Ovary (tissue), 3 donors: ENCODE data around the gene ADNP2.

ENCODE experiments used
- EP300 ChIP-seq: sonication (generic); formaldehyde crosslinking; IDR thresholded peaks from one replicate; pipeline ENCODE4 v1.6.1; 2017; ENCODE audit warnings: antibody characterized with exemption
- POLR2A ChIP-seq: fragments of 450-650 bp; IDR thresholded peaks from one replicate; pipeline ENCODE4 v1.6.1; 2017; ENCODE audit warnings: antibody characterized with exemption, mild to moderate bottlenecking, moderate library complexity
- TF ChIP-seq, protein P1 (sequence below), 3 donors: fragments of 450-650 bp in 2 of 3; fragments of 200-600 bp in 1 of 3; IDR thresholded peaks; one replicate each; pipeline versions ENCODE4 v1.5.1 to v1.8.0; 2016 to 2022; ENCODE audit warnings: antibody characterized with exemption in 3 of 3, mild to moderate bottlenecking in 1 of 3
- donor health status: DM: no; HTN: no; CAD: no.

DNA sequence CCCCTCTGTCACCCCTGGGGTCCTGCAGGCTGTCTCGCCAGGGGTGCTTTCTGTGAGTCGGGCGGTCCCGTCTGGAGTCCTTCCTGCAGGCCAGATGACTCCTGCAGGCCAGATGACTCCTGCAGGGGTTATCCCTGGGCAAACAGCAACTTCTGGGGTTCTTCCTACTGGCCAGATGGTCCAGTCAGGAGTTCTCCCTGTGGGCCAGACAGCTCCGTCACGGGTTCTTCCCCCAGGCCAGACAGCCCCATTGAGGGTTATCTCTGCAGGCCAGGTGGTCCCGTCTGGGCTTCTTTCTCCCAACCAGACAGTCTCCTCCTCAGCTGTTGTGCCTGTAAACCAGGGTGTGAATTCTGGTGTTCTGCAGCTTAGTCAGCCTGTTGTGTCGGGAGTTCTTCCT is 27.6 kb downstream of the ADNP2 start:
- TF ChIP-seq, protein P1, sequence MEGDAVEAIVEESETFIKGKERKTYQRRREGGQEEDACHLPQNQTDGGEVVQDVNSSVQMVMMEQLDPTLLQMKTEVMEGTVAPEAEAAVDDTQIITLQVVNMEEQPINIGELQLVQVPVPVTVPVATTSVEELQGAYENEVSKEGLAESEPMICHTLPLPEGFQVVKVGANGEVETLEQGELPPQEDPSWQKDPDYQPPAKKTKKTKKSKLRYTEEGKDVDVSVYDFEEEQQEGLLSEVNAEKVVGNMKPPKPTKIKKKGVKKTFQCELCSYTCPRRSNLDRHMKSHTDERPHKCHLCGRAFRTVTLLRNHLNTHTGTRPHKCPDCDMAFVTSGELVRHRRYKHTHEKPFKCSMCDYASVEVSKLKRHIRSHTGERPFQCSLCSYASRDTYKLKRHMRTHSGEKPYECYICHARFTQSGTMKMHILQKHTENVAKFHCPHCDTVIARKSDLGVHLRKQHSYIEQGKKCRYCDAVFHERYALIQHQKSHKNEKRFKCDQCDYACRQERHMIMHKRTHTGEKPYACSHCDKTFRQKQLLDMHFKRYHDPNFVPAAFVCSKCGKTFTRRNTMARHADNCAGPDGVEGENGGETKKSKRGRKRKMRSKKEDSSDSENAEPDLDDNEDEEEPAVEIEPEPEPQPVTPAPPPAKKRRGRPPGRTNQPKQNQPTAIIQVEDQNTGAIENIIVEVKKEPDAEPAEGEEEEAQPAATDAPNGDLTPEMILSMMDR (IDR thresholded peaks at IDR 0.05), result no peak
- no peak for TF ChIP-seq POLR2A
- TF ChIP-seq EP300, result no peak
